K562 (cell line): ENCODE measurements around the gene CLDN5. TPM values are rescaled to one million over a fixed set of nuclear protein-coding genes. Genes with fewer than 3 reads are reported as not detected.

Source experiments
- ATAC-seq: fragments of 200-7000 bp; cut with Tn5 transposase; 3 replicates; pipeline ENCODE4 v1.9.1; 2020; ENCODE audit warnings: moderate library complexity
- BruUV-seq: library from RNA; stranded (reverse); fragments of 400-500 nt; replicated peaks from 2 replicates; lab custom pipeline; 2021; lab: Mats Ljungman, UMichigan
- CTCF ChIA-PET: fragments of 300-600 bp; formaldehyde crosslinking; extraction: SDS; loops from one replicate; lab custom pipeline; 2021; ENCODE audit warnings: low intra/inter-chr PET ratio; lab: Yijun Ruan, JAX
- POLR2A ChIA-PET: fragments of 300-600, 350-650 bp; sonication (Branson Sonifier 250); formaldehyde crosslinking; extraction: SDS; loops from one replicate; lab custom pipeline; 2021; ENCODE audit warnings: antibody characterized with exemption, inconsistent platforms; lab: Yijun Ruan, JAX
- DNase-seq, 4 experiments: peaks; one replicate each; pipeline versions ENCODE4 v3.0.0 to v3.0.0-alpha.2; 2011 to 2018; ENCODE audit warnings: low spot score in 3 of 4, mixed read lengths in 3 of 4; ENCODE audit errors: extremely low read depth in 1 of 4
- FAIRE-seq: peaks from 2 replicates; lab custom pipeline; 2011; peaks lifted over from hg19 to GRCh38; lab: Jason Lieb, UNC
- H2AFZ ChIP-seq: 2 replicates; pipeline ENCODE4 v1.6.0; 2011; ENCODE audit warnings: low read depth, low read length, control low read depth, inconsistent platforms
- H3K27ac ChIP-seq: fragments of 200-600 bp; 3 replicates; pipeline ENCODE4 v1.8.0; 2011; ENCODE audit warnings: low read depth, mild to moderate bottlenecking, control low read depth, inconsistent platforms, low read length, moderate library complexity, mixed read lengths; ENCODE audit errors: extremely low read depth
- H3K27me3 ChIP-seq, 2 experiments: fragments of 300-600 bp in 1 of 2; 2 replicates in 1 of 2; 3 replicates in 1 of 2; pipeline versions ENCODE4 v1.6.0 to v1.8.0; 2011; ENCODE audit warnings: inconsistent platforms in 2 of 2, low read length in 2 of 2, mild to moderate bottlenecking in 1 of 2, mixed read lengths in 1 of 2, moderate library complexity in 1 of 2; ENCODE audit not compliant: control insufficient read depth in 2 of 2, insufficient read depth in 2 of 2
- H3K36me3 ChIP-seq: fragments of 300-600 bp; 3 replicates; pipeline ENCODE4 v1.8.0; 2011; ENCODE audit warnings: mild to moderate bottlenecking, low read length, inconsistent platforms; ENCODE audit not compliant: control insufficient read depth, insufficient read depth
- H3K4me1 ChIP-seq, 2 experiments: fragments of 200-600 bp in 1 of 2; replicated peaks in 1 of 2; 2 replicates in 1 of 2; 3 replicates in 1 of 2; pipeline versions ENCODE4 v1.5.1 to v1.8.0; 2011; ENCODE audit warnings: inconsistent platforms in 2 of 2, low read length in 2 of 2, mild to moderate bottlenecking in 1 of 2, mixed read lengths in 1 of 2, moderate library complexity in 1 of 2; ENCODE audit not compliant: control insufficient read depth in 2 of 2, insufficient read depth in 2 of 2
- H3K4me2 ChIP-seq: 2 replicates; pipeline ENCODE4 v1.6.1; 2011; ENCODE audit warnings: low read length, control low read depth, inconsistent platforms, mixed read lengths; ENCODE audit not compliant: insufficient read depth
- H3K4me3 ChIP-seq: fragments of 200-600 bp; sonication (generic), shearing (Covaris generic); 2 replicates; pipeline ENCODE4 v1.5.1; 2016; ENCODE audit warnings: control low read depth, inconsistent platforms
- H3K79me2 ChIP-seq: fragments of 200-600 bp; 3 replicates; pipeline ENCODE4 v1.8.0; 2011; ENCODE audit warnings: low read length, inconsistent platforms; ENCODE audit not compliant: control insufficient read depth, insufficient read depth
- H3K9ac ChIP-seq, 2 experiments: 2 replicates each; pipeline versions ENCODE4 v1.6.0 to v1.6.1; 2011; ENCODE audit warnings: low read depth in 2 of 2, low read length in 2 of 2, control low read depth in 1 of 2, inconsistent platforms in 1 of 2, mild to moderate bottlenecking in 1 of 2, mixed read lengths in 1 of 2; ENCODE audit not compliant: insufficient read depth in 1 of 2
- H3K9me1 ChIP-seq: one replicate; pipeline ENCODE4 v1.6.0; 2011; ENCODE audit warnings: inconsistent platforms, mild to moderate bottlenecking, low read length, moderate library complexity; ENCODE audit not compliant: control insufficient read depth, insufficient read depth
- H3K9me3 ChIP-seq: replicated peaks from 2 replicates; pipeline ENCODE4 v1.5.1; 2011; ENCODE audit warnings: low read depth, low read length, inconsistent platforms; ENCODE audit not compliant: control insufficient read depth, insufficient read depth
- H4K20me1 ChIP-seq: replicated peaks from 2 replicates; pipeline ENCODE4 v1.6.1; 2011; ENCODE audit warnings: low read length, inconsistent platforms, mixed read lengths; ENCODE audit not compliant: control insufficient read depth, insufficient read depth
- ARID1B ChIP-seq: fragments of 450-650 bp; IDR thresholded peaks from 2 replicates; pipeline ENCODE4 v1.6.1; 2016; ENCODE audit warnings: antibody characterized with exemption, mild to moderate bottlenecking, inconsistent platforms
- DACH1 ChIP-seq: fragments of 450-650 bp; IDR thresholded peaks from 2 replicates; pipeline ENCODE4 v1.6.1; 2018; ENCODE audit not compliant: partially characterized antibody
- FOXK1 ChIP-seq: sonication (generic); formaldehyde crosslinking; IDR thresholded peaks from 2 replicates; pipeline ENCODE4 v1.8.0; 2022; ENCODE audit warnings: missing genetic modification reagents, mild to moderate bottlenecking, borderline replicate concordance
- PHF8 ChIP-seq: fragments of 200-600 bp; sonication (generic); IDR thresholded peaks from 2 replicates; pipeline ENCODE4 v1.6.1; 2012; ENCODE audit warnings: mixed run types, mild to moderate bottlenecking, inconsistent platforms, low read length, moderate library complexity, borderline replicate concordance
- PML ChIP-seq: IDR thresholded peaks from 2 replicates; pipeline ENCODE4 v1.6.1; 2012; ENCODE audit warnings: low read length, inconsistent platforms
- POLR2AphosphoS5 ChIP-seq: IDR thresholded peaks from 2 replicates; pipeline ENCODE4 v1.6.1; 2011; ENCODE audit warnings: mild to moderate bottlenecking, low read depth, low read length, moderate library complexity; ENCODE audit not compliant: control insufficient read depth, insufficient read depth
- RAD21 ChIP-seq, 2 experiments: fragments of 250-450 bp in 1 of 2; fragments of 450-650 bp in 1 of 2; sonication (Bioruptor Pico) in 1 of 2; formaldehyde crosslinking in 1 of 2; IDR thresholded peaks in 1 of 2; conservative IDR thresholded peaks in 1 of 2; 2 replicates each; pipeline versions ENCODE4 v1.4.0 to v1.8.0; 2020 to 2022; ENCODE audit warnings: mild to moderate bottlenecking in 2 of 2, moderate library complexity in 1 of 2
- SUPT5H ChIP-seq: fragments of 450-650 bp; IDR thresholded peaks from 2 replicates; pipeline ENCODE4 v1.6.1; 2016
- TAF9B ChIP-seq: fragments of 450-650 bp; IDR thresholded peaks from 2 replicates; pipeline ENCODE4 v1.6.1; 2018; ENCODE audit warnings: mild to moderate bottlenecking; ENCODE audit not compliant: partially characterized antibody
- WGBS: fragments of 100-300 bp; shearing (Covaris generic); methylation state at CpG from one replicate; pipeline ENCODE4 v1.1.6; 2016; ENCODE audit warnings: low coverage, mixed read lengths; ENCODE audit not compliant: insufficient coverage; ENCODE audit errors: missing lambda C conversion rate; 5-methylcytosine and 5-hydroxymethylcytosine counted together
- in situ Hi-C: fragments of 300-500 bp; cut with MboI; formaldehyde crosslinking; loops from 4 replicates; pipeline ENCODE4 v1.15.0; 2018; ENCODE audit warnings: inconsistent platforms, mixed read lengths
- intact Hi-C: fragments of 100-400 bp; cut with micrococcal nuclease; formaldehyde crosslinking; loops from 2 replicates; pipeline ENCODE4 v1.14.2; 2022
- polyA plus RNA-seq, 8 experiments: library from polyadenylated mRNA; depleted of rRNA in 4 of 8; stranded (reverse) in 5 of 8; unstranded in 3 of 8; fragments of >200 nt; fragmentation: Nextera tagmentation in 2 of 8; fragmentation: Illumina TruSeq in 1 of 8; extraction: Ambion mirVana in 2 of 8; extraction: Trizol in 1 of 8; gene quantifications; 2 replicates each; pipeline versions ENCODE4 v1.2.1 to v1.2.3, GENCODE V29; 2011 to 2014; ENCODE audit warnings: inconsistent platforms in 1 of 8, missing spikeins in 1 of 8
- total RNA-seq, 7 experiments: library from RNA; depleted of rRNA in 6 of 7; stranded (reverse); fragments of >200 nt in 6 of 7; fragmentation: Illumina TruSeq in 2 of 7; extraction: Trizol in 2 of 7; gene quantifications; 2 replicates each; pipeline versions ENCODE4 v1.2.1 to v1.2.3, GENCODE V29; 2011 to 2021; ENCODE audit warnings: low replicate concordance in 1 of 7
- TF ChIP-seq, protein P1 (sequence below), 2 experiments: fragments of 450-650 bp in 1 of 2; sonication (generic) in 1 of 2; formaldehyde crosslinking in 1 of 2; IDR thresholded peaks in 1 of 2; conservative IDR thresholded peaks in 1 of 2; 2 replicates each; pipeline versions ENCODE4 v1.6.1 to v1.8.1; 2016 to 2023; ENCODE audit warnings: mild to moderate bottlenecking in 2 of 2, moderate library complexity in 2 of 2, inconsistent platforms in 1 of 2, missing genetic modification reagents in 1 of 2
- TF ChIP-seq, protein P2 (sequence below): fragments of 450-650 bp; IDR thresholded peaks from 2 replicates; pipeline ENCODE4 v1.7.1; 2018; ENCODE audit warnings: mild to moderate bottlenecking, low read depth; ENCODE audit not compliant: partially characterized antibody
- TF ChIP-seq, protein P3 (sequence below), 3 experiments: IDR thresholded peaks in 2 of 3; conservative IDR thresholded peaks in 1 of 3; 2 replicates each; pipeline ENCODE4 v1.5.1; 2011 to 2012; ENCODE audit warnings: low read length in 3 of 3, mild to moderate bottlenecking in 3 of 3, control low read depth in 2 of 3, improper control_type of control experiment in 1 of 3, inconsistent platforms in 1 of 3, low read depth in 1 of 3, mixed read lengths in 1 of 3, moderate library complexity in 1 of 3; ENCODE audit not compliant: insufficient read depth in 2 of 3

CLDN5 gene
- total and polyA plus RNA-seq, 9 of the 15 experiments (the other 6 are each of a cell fraction or from before 2014, with no cell fraction given) = 0.20 TPM; not detected in 8

DNA sequence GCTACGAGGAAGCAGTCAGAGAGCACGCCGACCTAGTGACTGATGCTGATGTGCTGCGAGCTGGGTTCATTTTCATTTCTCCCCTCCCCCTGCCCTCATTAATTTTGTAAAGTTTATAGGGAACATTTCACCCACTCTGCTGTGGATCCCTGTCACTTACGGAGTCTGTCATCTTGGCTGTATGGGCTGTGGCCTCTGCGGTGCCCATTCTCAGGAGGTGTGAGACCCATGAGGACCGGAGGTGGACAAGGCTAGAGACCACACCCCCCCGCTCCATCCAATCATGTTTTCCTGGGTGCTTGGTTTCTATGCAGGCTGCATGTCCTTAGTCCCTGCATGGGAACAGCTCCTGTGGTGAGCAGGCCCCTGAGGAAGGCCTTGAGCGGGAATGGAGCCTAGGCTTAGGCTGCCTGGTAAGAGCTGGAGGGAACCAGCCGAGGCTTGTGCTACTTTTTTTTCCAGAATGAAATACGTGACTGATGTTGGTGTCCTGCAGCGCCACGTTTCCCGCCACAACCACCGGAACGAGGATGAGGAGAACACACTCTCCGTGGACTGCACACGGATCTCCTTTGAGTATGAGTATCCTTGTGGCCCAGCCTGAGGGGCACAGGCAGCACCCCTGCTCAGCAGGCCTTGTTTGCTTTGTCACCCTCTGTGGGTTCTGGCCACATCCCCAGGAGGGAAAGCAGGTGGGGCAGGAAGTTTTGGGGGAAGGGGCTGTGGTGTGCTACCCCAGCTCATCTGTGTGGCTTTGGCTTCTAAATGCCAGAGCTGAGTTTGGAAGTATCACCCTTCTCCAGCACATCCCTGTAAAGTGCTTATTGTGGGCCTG, 19.1 kb downstream of the CLDN5 start (continued):
- TF ChIP-seq, protein P1, sequence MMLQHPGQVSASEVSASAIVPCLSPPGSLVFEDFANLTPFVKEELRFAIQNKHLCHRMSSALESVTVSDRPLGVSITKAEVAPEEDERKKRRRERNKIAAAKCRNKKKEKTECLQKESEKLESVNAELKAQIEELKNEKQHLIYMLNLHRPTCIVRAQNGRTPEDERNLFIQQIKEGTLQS (IDR thresholded peaks at IDR 0.05) = no peak
- TF ChIP-seq, protein P1 (CRISPR knock-in tag; conservative IDR thresholded peaks at IDR 0.05) = 0 out of 2 replicates have a peak, but pooled peaks have one; percentile 48
- no peak for TF ChIP-seq TAF9B
- TF ChIP-seq, all 486 proteins: peak for 25

DNA sequence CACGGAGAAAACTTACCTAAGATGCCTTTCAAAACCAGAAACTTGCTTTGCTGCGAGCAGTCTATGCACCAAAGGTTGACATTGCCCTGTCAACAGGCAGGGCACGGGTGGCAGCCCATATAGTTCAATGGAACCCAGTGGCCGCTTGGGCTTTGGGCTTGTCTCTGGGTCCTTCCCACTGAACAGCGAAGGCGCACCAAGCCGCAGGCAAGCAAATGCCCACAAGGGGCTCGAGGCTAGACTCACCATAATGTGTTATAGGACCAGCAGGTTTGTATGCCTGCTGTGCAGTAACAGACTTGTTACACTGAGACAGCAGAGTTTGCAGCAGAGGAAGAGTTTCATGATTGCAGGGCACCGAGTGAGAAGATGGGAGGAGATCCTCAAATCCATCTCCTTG, 20.3 kb downstream of the CLDN5 start:
- H3K4me1 ChIP-seq = peaks cover 0 to 5% of the 10 kb centered on the region in 2 experiments; a peak in 1 of 5 replicates
- POLR2A ChIA-PET = interaction anchor here (0.6 to 3.3 kb wide), 6 partner anchors 9 to 76 kb away, joined by 3 to 23 read pairs (median 4); no protein-coding TSS in a partner anchor
- H3K36me3 ChIP-seq = peaks cover 99% of the 10 kb centered on the region; the same call in 2 of the 3 replicates
- WGBS = 94% methylated on average over 9 of the region's 9 CpGs
- H3K4me3 ChIP-seq = no peak overlapping the region
- H3K9ac ChIP-seq = peak overlapping the region in 1 of 2 experiments; percentile 13; a peak in 1 of 4 replicates
- intact Hi-C loops = no loop called here
- no peaks in the 10 kb centered on the region for H3K9me1 ChIP-seq
- CTCF ChIA-PET = no interaction called here
- DNase-seq (peak in 2 of 4 experiments; percentile 48 to 52), FAIRE-seq (no peak), ATAC-seq (peak; percentile 50)
- no peak overlapping the region for H3K27ac ChIP-seq
- H2AFZ ChIP-seq = no peak overlapping the region
- no peak overlapping the region for H3K4me2 ChIP-seq
- in situ Hi-C loops = loop anchor here (10.0 kb wide), 1 partner anchor 841 kb away; no protein-coding TSS in a partner anchor
- H3K9me3 ChIP-seq = no peaks in the 10 kb centered on the region
- H4K20me1 ChIP-seq = peaks cover 10% of the 10 kb centered on the region; the same call in 1 of the 2 replicates
- H3K79me2 ChIP-seq = no peaks in the 10 kb centered on the region
- no TSS peak for BruUV-seq
- no peaks in the 10 kb centered on the region for H3K27me3 ChIP-seq
- TF ChIP-seq RAD21 (CRISPR knock-in tag; conservative IDR thresholded peaks at IDR 0.05 in 1 of 2, IDR thresholded peaks at IDR 0.05 in 1 of 2) (0 out of 4 replicates have a peak, but pooled peaks of 1 of the 2 experiments have one; percentile 4), SUPT5H (peak; percentile 70), PML (peak; percentile 9; the same call in 1 of the 2 replicates), POLR2AphosphoS5 (peak; percentile 71; the same call in 1 of the 2 replicates), ARID1B (no peak), FOXK1 (CRISPR knock-in tag) (no peak), DACH1 (no peak), PHF8 (0 out of 2 replicates have a peak, but pooled peaks have one; percentile 2)
- TF ChIP-seq, protein P2, sequence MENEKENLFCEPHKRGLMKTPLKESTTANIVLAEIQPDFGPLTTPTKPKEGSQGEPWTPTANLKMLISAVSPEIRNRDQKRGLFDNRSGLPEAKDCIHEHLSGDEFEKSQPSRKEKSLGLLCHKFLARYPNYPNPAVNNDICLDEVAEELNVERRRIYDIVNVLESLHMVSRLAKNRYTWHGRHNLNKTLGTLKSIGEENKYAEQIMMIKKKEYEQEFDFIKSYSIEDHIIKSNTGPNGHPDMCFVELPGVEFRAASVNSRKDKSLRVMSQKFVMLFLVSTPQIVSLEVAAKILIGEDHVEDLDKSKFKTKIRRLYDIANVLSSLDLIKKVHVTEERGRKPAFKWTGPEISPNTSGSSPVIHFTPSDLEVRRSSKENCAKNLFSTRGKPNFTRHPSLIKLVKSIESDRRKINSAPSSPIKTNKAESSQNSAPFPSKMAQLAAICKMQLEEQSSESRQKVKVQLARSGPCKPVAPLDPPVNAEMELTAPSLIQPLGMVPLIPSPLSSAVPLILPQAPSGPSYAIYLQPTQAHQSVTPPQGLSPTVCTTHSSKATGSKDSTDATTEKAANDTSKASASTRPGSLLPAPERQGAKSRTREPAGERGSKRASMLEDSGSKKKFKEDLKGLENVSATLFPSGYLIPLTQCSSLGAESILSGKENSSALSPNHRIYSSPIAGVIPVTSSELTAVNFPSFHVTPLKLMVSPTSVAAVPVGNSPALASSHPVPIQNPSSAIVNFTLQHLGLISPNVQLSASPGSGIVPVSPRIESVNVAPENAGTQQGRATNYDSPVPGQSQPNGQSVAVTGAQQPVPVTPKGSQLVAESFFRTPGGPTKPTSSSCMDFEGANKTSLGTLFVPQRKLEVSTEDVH = peak; percentile 32
- TF ChIP-seq, protein P3, sequence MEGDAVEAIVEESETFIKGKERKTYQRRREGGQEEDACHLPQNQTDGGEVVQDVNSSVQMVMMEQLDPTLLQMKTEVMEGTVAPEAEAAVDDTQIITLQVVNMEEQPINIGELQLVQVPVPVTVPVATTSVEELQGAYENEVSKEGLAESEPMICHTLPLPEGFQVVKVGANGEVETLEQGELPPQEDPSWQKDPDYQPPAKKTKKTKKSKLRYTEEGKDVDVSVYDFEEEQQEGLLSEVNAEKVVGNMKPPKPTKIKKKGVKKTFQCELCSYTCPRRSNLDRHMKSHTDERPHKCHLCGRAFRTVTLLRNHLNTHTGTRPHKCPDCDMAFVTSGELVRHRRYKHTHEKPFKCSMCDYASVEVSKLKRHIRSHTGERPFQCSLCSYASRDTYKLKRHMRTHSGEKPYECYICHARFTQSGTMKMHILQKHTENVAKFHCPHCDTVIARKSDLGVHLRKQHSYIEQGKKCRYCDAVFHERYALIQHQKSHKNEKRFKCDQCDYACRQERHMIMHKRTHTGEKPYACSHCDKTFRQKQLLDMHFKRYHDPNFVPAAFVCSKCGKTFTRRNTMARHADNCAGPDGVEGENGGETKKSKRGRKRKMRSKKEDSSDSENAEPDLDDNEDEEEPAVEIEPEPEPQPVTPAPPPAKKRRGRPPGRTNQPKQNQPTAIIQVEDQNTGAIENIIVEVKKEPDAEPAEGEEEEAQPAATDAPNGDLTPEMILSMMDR (IDR thresholded peaks at IDR 0.05 in 2 of 3, conservative IDR thresholded peaks at IDR 0.05 in 1 of 3; ENCODE audit: insufficient read depth in 2 of 3, low read depth in 1 of 3, low read length in 3 of 3) = peak; percentile 29 to 41 (median 37); a peak in 4 of 6 replicates
